ENCODE data around the gene IFNA7.
"Not testable (repeated sequence)": the region's sequence is repeated elsewhere in the genome, so short reads cannot be mapped to it uniquely, and the experiment has no call there.

IFNA7 gene

DNA sequence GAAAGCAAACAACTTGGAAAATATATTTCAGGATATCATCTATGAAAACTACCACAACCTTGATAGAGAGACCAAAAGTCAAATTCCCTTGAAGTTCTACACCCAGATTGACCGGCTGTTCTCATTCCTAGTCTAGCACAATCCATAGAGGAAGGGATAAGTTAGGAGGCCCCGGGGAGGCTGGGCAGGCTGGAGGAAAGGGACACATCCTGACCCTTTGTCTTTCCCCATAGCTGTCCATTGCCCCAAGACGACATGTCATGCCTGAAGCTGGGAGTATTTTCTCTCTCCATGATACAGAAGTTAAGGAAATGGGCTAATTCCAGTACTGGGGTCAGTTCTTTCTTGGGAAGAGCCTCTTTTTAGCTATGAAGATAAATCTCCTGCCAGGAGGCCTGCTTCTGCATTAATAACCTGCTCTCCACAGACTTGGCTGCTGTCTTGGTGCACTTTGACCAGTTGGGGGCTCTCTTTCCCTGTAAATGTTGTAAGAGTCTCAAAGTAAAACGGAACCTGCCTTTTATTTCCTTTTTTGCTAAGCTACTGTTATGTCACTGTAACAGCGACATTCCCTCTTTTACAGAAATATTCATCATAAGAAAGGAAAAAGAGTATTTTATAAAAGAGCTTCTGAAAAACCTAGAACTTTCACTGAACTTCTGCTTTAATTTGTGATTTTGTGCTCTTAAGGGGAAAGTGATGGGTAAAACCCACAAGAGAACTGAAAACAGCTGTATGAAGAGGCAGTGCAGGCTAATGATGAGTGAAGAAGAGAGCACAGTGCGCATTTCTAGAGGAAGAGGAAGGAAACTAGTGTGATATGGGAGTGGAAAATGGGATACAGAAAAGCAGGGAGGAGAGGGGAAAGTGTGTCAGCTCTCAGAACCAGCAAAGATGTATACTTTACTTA is 6.9 kb downstream of the IFNA7 start:
- TF ChIP-seq, protein P1, sequence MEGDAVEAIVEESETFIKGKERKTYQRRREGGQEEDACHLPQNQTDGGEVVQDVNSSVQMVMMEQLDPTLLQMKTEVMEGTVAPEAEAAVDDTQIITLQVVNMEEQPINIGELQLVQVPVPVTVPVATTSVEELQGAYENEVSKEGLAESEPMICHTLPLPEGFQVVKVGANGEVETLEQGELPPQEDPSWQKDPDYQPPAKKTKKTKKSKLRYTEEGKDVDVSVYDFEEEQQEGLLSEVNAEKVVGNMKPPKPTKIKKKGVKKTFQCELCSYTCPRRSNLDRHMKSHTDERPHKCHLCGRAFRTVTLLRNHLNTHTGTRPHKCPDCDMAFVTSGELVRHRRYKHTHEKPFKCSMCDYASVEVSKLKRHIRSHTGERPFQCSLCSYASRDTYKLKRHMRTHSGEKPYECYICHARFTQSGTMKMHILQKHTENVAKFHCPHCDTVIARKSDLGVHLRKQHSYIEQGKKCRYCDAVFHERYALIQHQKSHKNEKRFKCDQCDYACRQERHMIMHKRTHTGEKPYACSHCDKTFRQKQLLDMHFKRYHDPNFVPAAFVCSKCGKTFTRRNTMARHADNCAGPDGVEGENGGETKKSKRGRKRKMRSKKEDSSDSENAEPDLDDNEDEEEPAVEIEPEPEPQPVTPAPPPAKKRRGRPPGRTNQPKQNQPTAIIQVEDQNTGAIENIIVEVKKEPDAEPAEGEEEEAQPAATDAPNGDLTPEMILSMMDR (IDR thresholded peaks at IDR 0.05; ENCODE audit: borderline replicate concordance, insufficient read depth, low read depth, low read length) = peak; percentile 58; the same call in 1 of the 2 replicates
- H3K4me3 ChIP-seq (ENCODE audit: low read depth, low read length) = not testable (repeated sequence)

DNA sequence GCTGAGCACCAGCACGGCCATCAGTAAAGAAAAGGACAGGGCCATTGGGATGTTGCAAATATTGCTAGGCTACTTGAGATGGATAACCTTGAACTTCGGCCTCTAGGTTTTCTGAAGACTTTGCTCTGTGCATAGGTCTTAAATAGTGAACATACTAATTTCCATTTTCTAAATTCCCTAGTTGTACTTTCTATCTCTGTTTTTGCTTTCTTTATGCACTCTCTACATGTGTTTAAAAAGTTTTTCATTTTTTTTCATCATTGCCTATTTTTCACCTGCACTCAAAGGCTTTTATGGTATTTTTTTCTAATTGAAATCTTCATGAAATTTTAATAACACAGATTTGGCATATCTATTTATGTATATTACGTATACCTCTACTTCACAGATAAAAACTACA is 14.5 kb downstream of the IFNA7 start, which contains the start of gene IFNA4:
IFNA4 (minus strand) TSS at position 101 of the 400 bp plus-strand sequence; CDS start at position 45, 56 bp downstream.
- not testable (repeated sequence) for H3K4me3 ChIP-seq (ENCODE audit: low read depth, low read length)

DNA sequence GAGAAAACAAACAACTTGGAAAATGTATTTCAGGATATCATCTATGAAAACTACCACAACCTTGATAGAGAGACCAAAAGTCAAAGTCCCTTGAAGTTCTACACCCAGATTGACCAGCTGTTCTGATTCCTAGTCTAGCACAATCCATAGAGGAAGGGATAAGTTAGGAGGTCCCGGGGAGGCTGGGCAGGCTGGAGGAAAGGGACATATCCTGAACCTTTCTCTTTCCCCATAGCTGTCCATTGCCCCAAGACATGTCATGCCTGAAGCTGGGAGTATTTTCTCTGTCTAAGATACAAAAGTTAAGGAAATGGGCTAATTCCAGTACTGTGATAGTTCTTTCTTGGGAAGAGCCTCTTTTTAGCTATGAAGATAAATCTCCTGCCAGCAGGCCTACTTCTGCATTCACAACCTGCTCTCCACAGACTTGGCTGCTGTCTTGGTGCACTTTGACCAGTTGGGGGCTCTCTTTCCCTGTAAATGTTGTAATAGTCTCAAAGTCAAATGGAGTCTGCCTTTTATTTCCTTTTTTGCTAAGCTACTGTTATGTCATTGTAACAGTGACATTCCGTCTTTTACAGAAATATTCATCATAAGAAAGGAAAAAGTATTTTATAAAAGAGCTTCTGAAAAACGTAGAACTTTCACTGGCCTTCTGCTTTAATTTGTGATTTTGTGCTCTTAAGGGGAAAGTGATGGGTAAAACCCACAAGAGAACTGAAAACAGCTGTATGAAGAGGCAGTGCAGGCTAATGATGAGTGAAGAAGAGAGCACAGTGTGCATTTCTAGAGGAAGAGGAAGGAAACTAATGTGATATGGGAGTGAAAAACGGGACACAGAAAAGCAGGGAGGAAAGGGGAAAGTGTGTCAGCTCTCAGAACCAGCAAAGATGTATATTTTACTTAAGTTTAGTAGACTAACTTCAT is 18.9 kb downstream of the IFNA7 start:
- TF ChIP-seq, protein P1 (IDR thresholded peaks at IDR 0.05; ENCODE audit: borderline replicate concordance, insufficient read depth, low read depth, low read length) = peak; percentile 50

DNA sequence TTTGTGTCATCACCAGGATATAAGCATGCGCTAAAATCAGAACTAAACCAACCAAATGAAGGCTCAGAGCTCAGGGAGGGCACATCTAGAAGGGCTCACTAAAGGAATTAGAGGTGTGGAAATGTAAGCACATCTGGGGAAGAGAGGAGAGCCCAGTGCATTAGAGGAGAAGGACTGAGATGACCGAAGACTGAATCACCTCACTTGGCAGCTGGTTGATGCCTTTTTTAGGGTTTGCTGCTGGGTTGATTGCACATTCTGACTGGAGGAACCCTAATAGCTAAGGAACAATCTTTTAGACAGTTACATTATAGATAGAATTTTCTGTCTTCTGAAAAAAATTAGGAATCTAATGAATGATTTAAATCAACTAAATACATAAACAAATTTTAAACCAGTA is 27.3 kb downstream of the IFNA7 start:
- TF ChIP-seq, protein P1 (IDR thresholded peaks at IDR 0.05; ENCODE audit: borderline replicate concordance, insufficient read depth, low read depth, low read length) = no peak
- no peak overlapping the region for H3K4me3 ChIP-seq (ENCODE audit: low read depth, low read length)

More for the DNA sequence above, 18.9 kb downstream of the IFNA7 start:
- H3K4me3 ChIP-seq (ENCODE audit: low read depth, low read length) = not testable (repeated sequence)

DNA sequence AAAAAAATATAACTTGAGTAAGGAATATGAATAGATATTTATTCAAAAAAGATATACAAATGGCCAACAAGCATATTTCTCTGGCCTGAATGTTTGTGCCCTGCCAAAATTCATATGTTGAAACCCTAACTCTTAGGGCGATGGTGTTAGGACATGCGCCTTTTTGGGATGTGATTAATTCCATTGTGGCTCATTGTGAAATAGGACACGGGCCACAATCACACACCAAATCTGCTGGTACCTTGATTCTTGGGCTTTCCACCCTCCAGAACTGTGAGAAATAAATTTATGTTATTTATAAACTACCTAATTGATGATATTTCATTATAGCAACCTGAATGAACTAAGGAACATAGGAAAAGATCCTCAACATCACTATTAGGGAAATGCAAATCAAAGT is 29.8 kb downstream of the IFNA7 start:
- H3K4me3 ChIP-seq (ENCODE audit: low read depth, low read length) = no peak overlapping the region
- TF ChIP-seq, protein P1 (IDR thresholded peaks at IDR 0.05; ENCODE audit: borderline replicate concordance, insufficient read depth, low read depth, low read length) = no peak

DNA sequence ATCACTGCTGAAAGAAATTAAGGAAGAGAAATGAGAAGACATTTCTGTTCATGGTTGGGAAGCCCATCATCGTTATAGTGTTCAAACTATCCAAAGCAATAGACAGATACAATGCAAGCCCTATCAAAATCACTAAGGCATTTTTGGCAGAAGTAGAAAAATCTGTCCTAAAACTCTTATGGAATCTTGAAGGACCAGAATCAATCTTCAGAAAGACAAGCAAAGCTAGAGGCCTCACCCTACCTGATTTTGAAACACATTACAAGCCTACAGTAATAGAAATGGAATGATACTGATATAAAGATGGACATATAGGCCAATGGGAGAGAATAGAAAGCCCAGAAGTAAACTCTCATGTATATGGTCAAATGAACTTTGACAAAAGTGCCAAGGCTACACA is 30.7 kb downstream of the IFNA7 start:
- H3K4me3 ChIP-seq (ENCODE audit: low read depth, low read length) = no peak overlapping the region
- TF ChIP-seq, protein P1 (IDR thresholded peaks at IDR 0.05; ENCODE audit: borderline replicate concordance, insufficient read depth, low read depth, low read length) = no peak

DNA sequence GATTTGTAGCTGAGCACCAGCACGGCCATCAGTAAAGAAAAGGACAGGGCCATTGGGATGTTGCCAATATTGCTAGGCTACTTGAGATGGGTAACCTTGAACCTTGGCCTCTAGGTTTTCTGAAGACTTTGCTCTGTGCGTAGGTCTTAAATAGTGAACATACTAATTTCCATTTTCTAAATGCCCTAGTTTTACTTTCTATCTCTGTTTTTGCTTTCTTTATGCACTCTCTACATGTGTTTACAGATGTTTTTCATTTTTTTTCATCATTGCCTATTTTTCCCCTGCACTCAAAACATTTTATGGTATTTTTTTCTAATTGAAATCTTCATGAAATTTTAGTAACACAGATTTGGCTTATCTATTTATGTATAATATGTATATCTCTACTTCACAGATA is 35.4 kb downstream of the IFNA7 start, which contains the start of gene IFNA21:
IFNA21 (minus strand) TSS at position 101 of the 400 bp plus-strand sequence; CDS start at position 53, 48 bp downstream.
- H3K4me3 ChIP-seq (ENCODE audit: low read depth, low read length) = not testable (repeated sequence)
